Adrenal gland (tissue), 12 donors: ENCODE measurements around the gene LRIG1. TPM values are rescaled to one million over a fixed set of nuclear protein-coding genes. Genes with fewer than 3 reads are reported as not detected.

Experiments
- DNase-seq, 7 donors: peaks; one replicate each; pipeline ENCODE4 v3.0.0-alpha.2; 2019 to 2020
- H3K27ac ChIP-seq, 5 donors: fragments of 200-600 bp; sonication (generic) in 4 of 5; 1 replicate in 3 of 5; 2 replicates in 2 of 5; pipeline versions ENCODE4 v1.5.1 to v1.8.0; 2016 to 2020; ENCODE audit warnings: mild to moderate bottlenecking in 1 of 5
- H3K27me3 ChIP-seq: fragments of 200-600 bp; 2 replicates; pipeline ENCODE4 v1.8.0; 2021
- H3K36me3 ChIP-seq, 2 donors: fragments of 200-600 bp; replicated peaks in 1 of 2; 1 replicate in 1 of 2; 2 replicates in 1 of 2; pipeline versions ENCODE4 v1.5.1 to v1.8.0; 2018 to 2022
- H3K4me1 ChIP-seq, 2 donors: fragments of 200-600 bp; replicated peaks in 1 of 2; 1 replicate in 1 of 2; 2 replicates in 1 of 2; pipeline versions ENCODE4 v1.5.1 to v1.8.0; 2018 to 2021
- H3K4me3 ChIP-seq, 4 donors: fragments of 200-600 bp; sonication (generic) in 3 of 4; one replicate each; pipeline ENCODE4 v1.5.1; 2016 to 2018
- H3K9me3 ChIP-seq, 3 donors: fragments of 200-600 bp; sonication (generic) in 1 of 3; replicated peaks in 1 of 3; 1 replicate in 2 of 3; 2 replicates in 1 of 3; pipeline versions ENCODE4 v1.5.1 to v1.8.0; 2016 to 2021
- CTCF ChIP-seq, 6 experiments: fragments of 450-650 bp in 4 of 6; fragments of 200-600 bp in 2 of 6; sonication (generic) in 1 of 6; IDR thresholded peaks; 1 replicate in 5 of 6; 2 replicates in 1 of 6; pipeline versions ENCODE4 v1.5.1 to v1.8.0; 2016 to 2021; ENCODE audit warnings: antibody characterized with exemption in 6 of 6, mild to moderate bottlenecking in 2 of 6, moderate library complexity in 1 of 6
- POLR2A ChIP-seq, 2 donors: fragments of 450-650 bp; IDR thresholded peaks; one replicate each; pipeline ENCODE4 v1.6.1; 2017; ENCODE audit warnings: antibody characterized with exemption in 2 of 2, mild to moderate bottlenecking in 2 of 2, moderate library complexity in 1 of 2
- WGBS, 4 donors: extraction: QIAGEN DNeasy Blood & Tissue Kit in 2 of 4; methylation state at CpG; one replicate each; pipeline versions ENCODE4 v1.1.5 to v1.1.7; 2013 to 2017; 5-methylcytosine and 5-hydroxymethylcytosine counted together
- intact Hi-C, 2 donors: fragments of 100-400 bp; cut with DNase I; formaldehyde crosslinking; loops; one replicate each; pipeline versions ENCODE4 v1.14.1 to v1.15.0; 2022 to 2023
- polyA plus RNA-seq, 3 donors: library from polyadenylated mRNA; stranded (reverse); fragments of 200-250 nt in 2 of 3; fragments of 350-450 nt in 1 of 3; fragmentation: Illumina TruSeq in 1 of 3; extraction: RNeasy Lipid Tissue Mini Kit (QIAGEN cat#74804) in 1 of 3; gene quantifications; one replicate each; pipeline ENCODE4 v1.2.3, GENCODE V29; 2013 to 2014
- total RNA-seq, 9 donors: library from RNA; depleted of rRNA in 4 of 9; stranded (reverse); fragments of >200 nt in 4 of 9; fragments of 120-200 nt in 1 of 9; fragmentation: NEBNext Ultra II Directional in 1 of 9; extraction: Animal tissue kit (Norgen Biotek cat#: 25700) in 1 of 9; gene quantifications; one replicate each; pipeline versions ENCODE4 v1.1.0 to v1.2.4, GENCODE V29; 2013 to 2023
- donor health status: healthy with polysubstance abuse.
- donor health status: Bipolar disorder and iron deficiency.
- donor health status: DM: yes; HTN: yes; CAD: no.
- donor health status: DM: no; HTN: no; CAD: no.
- donor health status: DM: no; HTN: no; CAD: no.
- donor health status: DM: yes; HTN: yes; CAD: no.

LRIG1 gene
- total and polyA plus RNA-seq, 12 donors: 1.5 to 13.3 (median 4.7) TPM

GRCh38 chr3:66427951-66428474 is 72.8 kb downstream of the LRIG1 start:
- Histone ChIP-seq H3K4me1 (peaks cover 6 to 8% of the 10 kb centered on the region in 2 donors), H3K27me3 (no peaks in the 10 kb centered on the region), H3K36me3 (no peaks in the 10 kb centered on the region), H3K9me3 (no peaks in the 10 kb centered on the region), H3K27ac (peak overlapping the region in 1 of 5 donors; percentile 23), H3K4me3 (no peak overlapping the region)
- intact Hi-C loops: no loop called here
- DNase-seq: no peak
- 76 to 92% (median 85%) methylated on average over 5 of the region's 5 CpGs for WGBS, 4 donors
- TF ChIP-seq POLR2A (IDR thresholded peaks at IDR 0.05) (no peak), CTCF (IDR thresholded peaks at IDR 0.05) (no peak)

GRCh38 chr3:66427352-66427751 is 73.5 kb downstream of the LRIG1 start:
- 91 to 98% (median 92%) methylated on average over 3 of the region's 3 CpGs for WGBS, 4 donors
- Histone ChIP-seq H3K27me3 (no peaks in the 10 kb centered on the region), H3K36me3 (no peaks in the 10 kb centered on the region), H3K4me1 (peaks cover 6 to 8% of the 10 kb centered on the region in 2 donors), H3K4me3 (no peak overlapping the region), H3K9me3 (no peaks in the 10 kb centered on the region), H3K27ac (no peak overlapping the region)
- intact Hi-C loops: no loop called here
- no peak for TF ChIP-seq POLR2A (IDR thresholded peaks at IDR 0.05)
- no peak for TF ChIP-seq CTCF (IDR thresholded peaks at IDR 0.05)
- DNase-seq: no peak

GRCh38 chr3:66426135-66426534 is 74.7 kb downstream of the LRIG1 start:
- Histone ChIP-seq H3K4me1 (peaks cover 6 to 8% of the 10 kb centered on the region in 2 donors), H3K27ac (no peak overlapping the region), H3K27me3 (no peaks in the 10 kb centered on the region), H3K36me3 (no peaks in the 10 kb centered on the region), H3K4me3 (no peak overlapping the region), H3K9me3 (no peaks in the 10 kb centered on the region)
- no peak for TF ChIP-seq CTCF (IDR thresholded peaks at IDR 0.05)
- no peak for TF ChIP-seq POLR2A (IDR thresholded peaks at IDR 0.05)
- intact Hi-C loops: no loop called here
- no peak for DNase-seq
- 54 to 73% (median 61%) methylated on average over 1 of the region's 1 CpG for WGBS, 4 donors

GRCh38 chr3:66425576-66426114 is 75.2 kb downstream of the LRIG1 start:
- H3K4me3 ChIP-seq: no peak overlapping the region
- no peak for TF ChIP-seq CTCF (IDR thresholded peaks at IDR 0.05)
- no peak for TF ChIP-seq POLR2A (IDR thresholded peaks at IDR 0.05)
- no peaks in the 10 kb centered on the region for H3K36me3 ChIP-seq
- no peaks in the 10 kb centered on the region for H3K9me3 ChIP-seq
- H3K27me3 ChIP-seq: no peaks in the 10 kb centered on the region
- peaks cover 6 to 8% of the 10 kb centered on the region in 2 donors for H3K4me1 ChIP-seq
- DNase-seq: no peak
- intact Hi-C loops: no loop called here
- 85 to 94% (median 89%) methylated on average over 7 of the region's 7 CpGs for WGBS, 4 donors
- peak overlapping the region in 1 of 5 donors; percentile 24 for H3K27ac ChIP-seq
